ENCODE measurements around the gene ACOT7.
"Not testable (repeated sequence)": the region's sequence is repeated elsewhere in the genome, so short reads cannot be mapped to it uniquely, and the experiment has no call there.

The ACOT7 gene

DNA sequence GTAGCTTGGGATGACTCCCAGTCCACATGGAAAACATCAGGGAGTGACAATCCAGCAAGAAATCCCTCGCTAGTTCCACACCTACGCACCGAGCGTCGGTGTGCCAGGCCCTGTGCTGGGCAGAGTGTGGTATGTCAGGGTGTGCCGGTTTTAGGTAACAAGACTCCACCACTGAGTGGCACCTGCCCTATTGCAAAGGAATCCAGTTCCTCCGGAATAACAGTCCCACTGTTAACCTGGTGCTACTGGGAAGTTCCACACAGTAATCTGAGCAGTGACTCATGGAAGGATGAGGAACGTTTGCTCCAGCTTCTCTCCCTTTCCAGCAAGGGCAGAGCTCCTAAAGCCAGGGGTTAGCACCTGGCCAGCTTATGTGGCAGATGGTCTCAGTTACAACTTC, 173.3 kb downstream of the ACOT7 start:
- TF ChIP-seq, protein P1, sequence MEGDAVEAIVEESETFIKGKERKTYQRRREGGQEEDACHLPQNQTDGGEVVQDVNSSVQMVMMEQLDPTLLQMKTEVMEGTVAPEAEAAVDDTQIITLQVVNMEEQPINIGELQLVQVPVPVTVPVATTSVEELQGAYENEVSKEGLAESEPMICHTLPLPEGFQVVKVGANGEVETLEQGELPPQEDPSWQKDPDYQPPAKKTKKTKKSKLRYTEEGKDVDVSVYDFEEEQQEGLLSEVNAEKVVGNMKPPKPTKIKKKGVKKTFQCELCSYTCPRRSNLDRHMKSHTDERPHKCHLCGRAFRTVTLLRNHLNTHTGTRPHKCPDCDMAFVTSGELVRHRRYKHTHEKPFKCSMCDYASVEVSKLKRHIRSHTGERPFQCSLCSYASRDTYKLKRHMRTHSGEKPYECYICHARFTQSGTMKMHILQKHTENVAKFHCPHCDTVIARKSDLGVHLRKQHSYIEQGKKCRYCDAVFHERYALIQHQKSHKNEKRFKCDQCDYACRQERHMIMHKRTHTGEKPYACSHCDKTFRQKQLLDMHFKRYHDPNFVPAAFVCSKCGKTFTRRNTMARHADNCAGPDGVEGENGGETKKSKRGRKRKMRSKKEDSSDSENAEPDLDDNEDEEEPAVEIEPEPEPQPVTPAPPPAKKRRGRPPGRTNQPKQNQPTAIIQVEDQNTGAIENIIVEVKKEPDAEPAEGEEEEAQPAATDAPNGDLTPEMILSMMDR (IDR thresholded peaks at IDR 0.05; ENCODE audit: extremely low read depth, missing control alignments): no peak
- no peak for DNase-seq (ENCODE audit: low spot score)

DNA sequence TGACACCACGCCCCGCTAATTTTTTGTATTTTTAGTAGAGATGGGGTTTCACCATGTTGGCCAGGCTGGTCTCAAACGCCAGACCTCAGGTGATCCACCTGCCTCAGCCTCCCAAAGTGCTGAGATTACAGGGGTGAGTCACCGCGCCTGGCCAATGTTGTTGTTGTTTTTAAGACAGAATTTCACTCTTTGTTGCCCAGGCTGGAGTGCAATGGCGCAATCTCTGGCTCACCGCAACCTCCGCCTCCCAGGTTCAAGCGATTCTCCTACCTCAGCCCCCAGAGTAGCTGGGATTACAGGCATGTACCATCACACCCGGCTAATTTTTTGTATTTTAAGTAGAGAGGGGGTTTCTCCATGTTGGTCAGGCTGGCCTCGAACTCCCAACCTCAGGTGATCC, 173.9 kb downstream of the ACOT7 start:
- DNase-seq (ENCODE audit: low spot score): not testable (repeated sequence)

DNA sequence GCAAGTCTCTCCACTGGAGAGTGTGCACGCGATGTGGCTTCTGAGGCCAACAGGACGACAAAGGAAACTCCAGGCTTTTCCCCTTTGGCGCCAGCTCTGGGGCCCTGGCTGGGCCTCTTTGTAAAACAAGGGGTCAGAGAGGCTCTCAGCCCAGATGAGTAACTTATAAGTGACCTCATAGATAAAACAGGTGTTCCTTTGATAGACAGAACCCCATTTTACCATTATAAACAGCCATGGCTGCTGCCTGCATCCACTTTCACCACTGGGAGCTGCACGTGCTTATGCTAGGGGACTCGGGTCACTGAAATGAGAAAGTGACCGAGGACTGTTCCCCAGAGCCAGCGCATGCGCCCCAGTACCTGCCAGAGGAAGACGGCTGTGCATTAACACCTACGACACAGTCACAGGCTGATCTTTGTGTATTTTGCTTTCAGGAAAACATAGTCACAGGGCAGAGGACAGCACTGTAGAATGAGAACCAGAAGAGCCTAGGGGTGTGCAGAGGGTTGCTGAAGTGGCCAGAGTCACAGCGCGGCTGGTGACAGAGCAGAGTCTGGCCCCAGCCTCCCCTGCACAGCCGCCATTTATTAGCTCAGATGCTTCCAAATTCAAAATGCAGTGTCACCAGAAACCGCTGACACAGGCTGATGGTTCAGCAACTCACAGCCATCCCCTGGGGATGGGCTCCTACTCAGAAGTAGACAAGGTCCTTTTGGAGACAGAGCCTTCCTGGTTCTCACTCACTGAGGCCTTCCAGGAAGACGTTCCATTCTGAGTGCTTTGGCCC, 175.0 kb downstream of the ACOT7 start:
- DNase-seq (ENCODE audit: low spot score): no peak
- TF ChIP-seq, protein P1 (IDR thresholded peaks at IDR 0.05; ENCODE audit: extremely low read depth, missing control alignments): no peak

Measured in GM20000 (cell line).